Measurements from ENCODE around the gene TAF8. TPM values are rescaled to one million over a fixed set of nuclear protein-coding genes. Genes with fewer than 3 reads are reported as not detected.

The TAF8 gene
- total RNA-seq, 1 experiment from 2014 or later: 17.9 TPM

DNA sequence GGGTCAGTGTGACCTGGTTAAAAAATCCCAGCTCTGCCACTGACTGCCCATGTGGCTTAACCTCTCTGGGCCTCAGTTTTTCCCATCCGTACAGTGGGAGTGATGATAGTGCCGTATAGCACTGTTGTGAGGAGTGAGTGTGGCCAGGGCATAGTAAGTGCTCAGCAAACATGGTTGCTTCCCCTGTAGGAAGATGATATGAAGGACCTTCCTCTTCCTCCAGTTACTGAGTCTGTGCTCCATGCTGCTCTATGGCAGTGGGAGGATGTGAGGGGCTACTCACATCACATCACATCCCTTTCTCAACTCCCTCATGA is 79.0 kb downstream of the TAF8 start:
- in situ Hi-C loops (cut with HindIII; ENCODE audit: low pct_unique_long_range_greater_than_20kb, low sequenced_read_pairs): no loop called here
- DNase-seq (ENCODE audit: low read depth, low spot score): no peak

DNA sequence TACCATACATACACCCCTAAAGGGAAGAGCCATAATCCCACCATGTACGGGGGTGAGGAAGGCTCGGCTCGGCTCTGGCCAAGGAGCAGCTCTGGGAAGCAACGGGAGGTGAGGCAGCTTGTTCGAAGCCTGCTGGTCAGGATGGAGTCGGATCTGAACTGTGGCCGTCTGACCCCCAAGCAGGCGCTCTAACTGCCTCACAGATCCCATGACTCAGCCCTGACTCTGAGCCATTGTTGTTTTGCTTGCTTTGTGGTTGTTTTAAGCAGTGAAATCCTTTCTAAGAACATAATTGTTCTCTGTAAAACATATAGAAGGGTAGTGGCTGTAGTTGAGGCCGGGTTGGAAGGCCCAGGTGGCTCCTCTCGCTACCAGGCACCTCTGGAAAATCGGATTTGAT is 81.2 kb downstream of the TAF8 start:
- in situ Hi-C loops (cut with HindIII; ENCODE audit: low pct_unique_long_range_greater_than_20kb, low sequenced_read_pairs): no loop called here

DNA sequence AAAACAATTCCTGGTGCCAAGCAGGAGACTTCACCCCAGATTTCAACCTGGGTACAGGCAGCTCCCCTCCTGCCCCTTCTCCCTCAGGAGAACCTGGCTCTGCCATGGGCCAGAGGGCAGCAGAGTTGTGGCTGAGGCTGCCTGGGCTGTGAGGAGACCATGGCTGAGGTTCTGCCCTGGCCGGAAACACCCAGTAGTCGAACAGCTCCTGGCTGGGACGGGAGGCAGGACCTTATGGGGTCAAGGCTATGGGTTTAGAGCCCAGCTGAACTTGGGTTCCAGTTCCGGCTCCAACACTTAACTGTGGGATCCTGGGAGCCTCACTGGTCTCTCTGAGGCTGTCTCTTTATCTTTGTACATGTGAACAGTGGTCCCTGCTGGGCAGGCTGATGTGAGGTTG is 83.6 kb downstream of the TAF8 start:
- in situ Hi-C loops (cut with HindIII; ENCODE audit: low pct_unique_long_range_greater_than_20kb, low sequenced_read_pairs): no loop called here

More for the DNA sequence above, 81.2 kb downstream of the TAF8 start:
- DNase-seq (ENCODE audit: low read depth, low spot score): peak; percentile 38

DNA sequence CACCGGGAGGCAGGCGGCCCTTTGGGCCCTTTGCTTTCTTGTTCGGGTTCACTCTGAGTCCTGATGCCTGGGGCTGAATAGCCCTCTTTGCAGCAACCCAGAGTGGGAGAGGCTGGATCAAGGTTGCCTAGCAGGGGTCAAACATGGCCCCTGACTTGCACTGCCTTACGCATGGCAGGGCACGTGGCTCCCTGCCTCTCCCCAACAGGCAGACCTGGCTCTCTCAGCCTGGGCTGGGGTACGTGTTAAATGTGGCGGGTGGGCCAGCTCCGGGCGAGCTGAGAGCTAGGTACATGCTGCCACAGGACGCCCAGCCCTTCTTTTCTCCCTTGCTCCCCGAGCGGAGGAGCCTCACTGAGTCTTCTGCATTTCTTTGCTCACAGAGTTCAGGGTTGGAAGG is 84.8 kb downstream of the TAF8 start:
- DNase-seq (ENCODE audit: low read depth, low spot score): no peak
- in situ Hi-C loops (cut with HindIII; ENCODE audit: low pct_unique_long_range_greater_than_20kb, low sequenced_read_pairs): no loop called here

More for the DNA sequence above, 83.6 kb downstream of the TAF8 start:
- DNase-seq (ENCODE audit: low read depth, low spot score): no peak

DNA sequence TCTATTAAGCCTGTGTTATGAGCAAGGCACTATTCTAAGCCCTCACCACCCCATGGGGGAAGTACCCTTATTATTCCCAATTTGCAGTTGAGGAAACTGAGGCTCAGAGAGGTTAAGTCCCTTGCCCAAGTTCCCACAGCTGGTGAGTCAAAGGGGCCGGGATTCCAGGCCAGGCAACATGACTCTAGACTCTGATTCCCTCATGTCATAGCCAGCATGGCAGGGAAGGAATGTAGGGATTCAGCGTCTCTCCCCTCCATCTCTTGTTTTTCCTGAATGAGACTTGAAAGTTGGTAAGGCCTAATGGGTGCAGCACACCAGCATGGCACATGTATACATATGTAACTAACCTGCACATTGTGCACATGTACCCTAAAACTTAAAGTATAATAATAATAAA is 85.4 kb downstream of the TAF8 start:
- DNase-seq (ENCODE audit: low read depth, low spot score): no peak
- in situ Hi-C loops (cut with HindIII; ENCODE audit: low pct_unique_long_range_greater_than_20kb, low sequenced_read_pairs): no loop called here

DNA sequence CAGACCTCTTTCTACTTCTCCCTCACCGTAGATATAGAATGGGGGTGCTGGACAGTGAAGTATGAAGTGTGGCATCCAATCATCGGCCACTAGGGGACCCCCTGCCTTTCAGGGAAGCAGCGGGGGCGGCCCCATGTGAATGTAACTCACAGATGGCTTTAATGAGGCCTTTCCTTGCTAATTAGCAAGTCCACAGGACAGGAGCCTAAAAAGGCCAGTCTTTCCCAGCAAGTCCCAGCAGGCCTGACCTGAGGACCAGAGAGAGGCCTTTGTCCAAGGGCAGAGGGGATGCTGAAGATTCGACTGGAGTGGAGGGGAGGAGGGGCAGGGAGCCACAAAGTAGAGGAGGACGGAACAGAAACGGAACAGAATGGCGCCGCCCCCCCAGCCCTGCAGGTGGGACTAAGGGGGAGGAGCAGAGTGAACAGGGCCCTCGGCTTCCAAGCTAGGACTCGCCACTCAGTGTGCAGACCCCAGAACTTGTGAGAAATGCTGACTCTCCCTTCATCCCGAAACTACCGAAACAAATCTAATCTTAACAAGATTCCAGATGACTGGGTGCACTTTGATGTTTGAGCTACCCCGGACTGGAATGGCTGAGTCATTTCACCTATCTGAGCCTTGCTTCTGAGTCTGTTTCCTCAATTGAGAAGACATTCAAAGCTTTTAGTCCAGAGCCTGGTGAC is 86.3 kb downstream of the TAF8 start:
- DNase-seq (ENCODE audit: low read depth, low spot score): no peak
- in situ Hi-C loops (cut with HindIII; ENCODE audit: low pct_unique_long_range_greater_than_20kb, low sequenced_read_pairs): no loop called here

Small RNA genes lying within 50 kb of the gene (small RNA-seq; reads per million reads assigned to genes)
- 0 to 0.05 reads per million in 2 experiments for gene RNU6-761P

Other genes with a start within 250 kb of the TAF8 start
- 0.85 and 1.8 TPM in 2 replicates for gene USP49, start 155.1 kb upstream of the TAF8 start, total RNA-seq (2014; rRNA removed; shearing (Covaris generic))
- gene MED20, start 129.4 kb upstream of the TAF8 start, total RNA-seq (2014; rRNA removed; shearing (Covaris generic)): 19.5 and 21.1 TPM in 2 replicates
- gene BYSL, start 129.0 kb upstream of the TAF8 start, total RNA-seq (2014; rRNA removed; shearing (Covaris generic)): 23.0 and 24.3 TPM in 2 replicates
- gene CCND3, start 108.7 kb upstream of the TAF8 start, total RNA-seq (2014; rRNA removed; shearing (Covaris generic)): 26.9 and 31.8 TPM in 2 replicates
- not detected in 2 replicates for gene C6orf132, start 92.1 kb downstream of the TAF8 start, total RNA-seq (2014; rRNA removed; shearing (Covaris generic))
- not detected in 2 replicates for gene GUCA1A, start 122.8 kb downstream of the TAF8 start, total RNA-seq (2014; rRNA removed; shearing (Covaris generic))
- gene GUCA1B, start 144.4 kb downstream of the TAF8 start, total RNA-seq (2014; rRNA removed; shearing (Covaris generic)): 0.11 and 0.21 TPM in 2 replicates
- gene MRPS10, start 167.3 kb downstream of the TAF8 start, total RNA-seq (2014; rRNA removed; shearing (Covaris generic)): 73.6 and 82.6 TPM in 2 replicates